Effector memory CD4-positive, alpha-beta T cell (primary cell): Measurements from ENCODE around the gene MAML3.

Experiments
- DNase-seq, 3 donors: peaks; one replicate each; pipeline ENCODE4 v3.0.0-alpha.2; 2020
- H3K27ac ChIP-seq: 2 replicates; pipeline ENCODE4 v1.7.0; 2013; ENCODE audit warnings: mild to moderate bottlenecking, low read length, moderate library complexity; ENCODE audit not compliant: insufficient read depth, poor library complexity, severe bottlenecking
- H3K27me3 ChIP-seq: replicated peaks from 2 replicates; pipeline ENCODE4 v1.7.0; 2013; ENCODE audit warnings: mild to moderate bottlenecking, low read length; ENCODE audit not compliant: insufficient read depth, control insufficient read depth, poor library complexity, severe bottlenecking
- H3K36me3 ChIP-seq: 2 replicates; pipeline ENCODE4 v1.7.0; 2013; ENCODE audit warnings: mild to moderate bottlenecking, low read length, moderate library complexity; ENCODE audit not compliant: control insufficient read depth, insufficient read depth
- H3K4me1 ChIP-seq: 2 replicates; pipeline ENCODE4 v1.7.0; 2013; ENCODE audit warnings: low read length, mild to moderate bottlenecking; ENCODE audit not compliant: control insufficient read depth, insufficient read depth, poor library complexity, severe bottlenecking
- H3K4me3 ChIP-seq: 2 replicates; pipeline ENCODE4 v1.7.0; 2013; ENCODE audit warnings: low read length, low read depth, mild to moderate bottlenecking; ENCODE audit not compliant: insufficient read depth, poor library complexity, severe bottlenecking
- H3K9me3 ChIP-seq: 2 replicates; pipeline ENCODE4 v1.7.0; 2013; ENCODE audit warnings: mild to moderate bottlenecking, low read length, moderate library complexity; ENCODE audit not compliant: control insufficient read depth

Gene MAML3

GRCh38 chr4:139847602-139848001 is 306.4 kb downstream of the MAML3 start:
- Histone ChIP-seq H3K36me3 (no peaks in the 10 kb centered on the region), H3K27me3 (no peaks in the 10 kb centered on the region), H3K9me3 (no peaks in the 10 kb centered on the region), H3K27ac (no peak overlapping the region), H3K4me1 (no peaks in the 10 kb centered on the region), H3K4me3 (no peak overlapping the region)
- DNase-seq, result no peak

- no peaks in the 10 kb centered on the region for H3K4me1 ChIP-seq
- no peaks in the 10 kb centered on the region for H3K36me3 ChIP-seq
Observed at GRCh38 chr4:139846766-139847165, 307.2 kb downstream of the MAML3 start.

GRCh38 chr4:139845453-139846093 is 308.4 kb downstream of the MAML3 start:
- H3K4me3 ChIP-seq, result no peak overlapping the region
- no peaks in the 10 kb centered on the region for H3K4me1 ChIP-seq
- no peaks in the 10 kb centered on the region for H3K9me3 ChIP-seq
- no peaks in the 10 kb centered on the region for H3K27me3 ChIP-seq
- no peaks in the 10 kb centered on the region for H3K36me3 ChIP-seq
- DNase-seq, result no peak
- H3K27ac ChIP-seq, result no peak overlapping the region

More at GRCh38 chr4:139846766-139847165, 307.2 kb downstream of the MAML3 start:
- H3K4me3 ChIP-seq, result no peak overlapping the region
- H3K27me3 ChIP-seq, result no peaks in the 10 kb centered on the region
- no peak overlapping the region for H3K27ac ChIP-seq
- no peak for DNase-seq
- H3K9me3 ChIP-seq, result no peaks in the 10 kb centered on the region

- Histone ChIP-seq H3K27ac (no peak overlapping the region), H3K9me3 (no peaks in the 10 kb centered on the region), H3K27me3 (no peaks in the 10 kb centered on the region), H3K36me3 (no peaks in the 10 kb centered on the region), H3K4me3 (no peak overlapping the region), H3K4me1 (no peaks in the 10 kb centered on the region)
- no peak for DNase-seq
Observed at GRCh38 chr4:139844459-139845036, 309.4 kb downstream of the MAML3 start.

GRCh38 chr4:139844057-139844456 is 309.9 kb downstream of the MAML3 start:
- Histone ChIP-seq H3K27ac (no peak overlapping the region), H3K27me3 (no peaks in the 10 kb centered on the region), H3K4me3 (no peak overlapping the region), H3K36me3 (no peaks in the 10 kb centered on the region), H3K9me3 (no peaks in the 10 kb centered on the region), H3K4me1 (no peaks in the 10 kb centered on the region)
- DNase-seq, result no peak

GRCh38 chr4:139843641-139844040 is 310.3 kb downstream of the MAML3 start:
- H3K4me3 ChIP-seq, result no peak overlapping the region
- no peaks in the 10 kb centered on the region for H3K27me3 ChIP-seq
- no peak overlapping the region for H3K27ac ChIP-seq
- H3K9me3 ChIP-seq, result no peaks in the 10 kb centered on the region
- H3K4me1 ChIP-seq, result no peaks in the 10 kb centered on the region
- H3K36me3 ChIP-seq, result no peaks in the 10 kb centered on the region
- no peak for DNase-seq

- no peak for DNase-seq
- no peak overlapping the region for H3K4me3 ChIP-seq
- no peak overlapping the region for H3K27ac ChIP-seq
- no peaks in the 10 kb centered on the region for H3K36me3 ChIP-seq
- no peaks in the 10 kb centered on the region for H3K4me1 ChIP-seq
- no peaks in the 10 kb centered on the region for H3K27me3 ChIP-seq
- no peaks in the 10 kb centered on the region for H3K9me3 ChIP-seq
Observed at GRCh38 chr4:139841464-139842195, 312.4 kb downstream of the MAML3 start.

- no peaks in the 10 kb centered on the region for H3K27me3 ChIP-seq
- H3K27ac ChIP-seq, result no peak overlapping the region
- no peaks in the 10 kb centered on the region for H3K9me3 ChIP-seq
- no peaks in the 10 kb centered on the region for H3K36me3 ChIP-seq
- no peak for DNase-seq
- no peak overlapping the region for H3K4me3 ChIP-seq
- H3K4me1 ChIP-seq, result no peaks in the 10 kb centered on the region
Observed at GRCh38 chr4:139840773-139841172, 313.2 kb downstream of the MAML3 start.

- no peaks in the 10 kb centered on the region for H3K27me3 ChIP-seq
- no peak overlapping the region for H3K27ac ChIP-seq
Observed at GRCh38 chr4:139839403-139840031, 314.5 kb downstream of the MAML3 start.

GRCh38 chr4:139838811-139839210 is 315.2 kb downstream of the MAML3 start:
- H3K9me3 ChIP-seq, result no peaks in the 10 kb centered on the region
- no peak overlapping the region for H3K27ac ChIP-seq
- no peak for DNase-seq
- H3K4me1 ChIP-seq, result no peaks in the 10 kb centered on the region
- H3K36me3 ChIP-seq, result no peaks in the 10 kb centered on the region
- H3K4me3 ChIP-seq, result no peak overlapping the region
- no peaks in the 10 kb centered on the region for H3K27me3 ChIP-seq

More at GRCh38 chr4:139839403-139840031, 314.5 kb downstream of the MAML3 start:
- Histone ChIP-seq H3K36me3 (no peaks in the 10 kb centered on the region), H3K4me1 (no peaks in the 10 kb centered on the region), H3K4me3 (no peak overlapping the region), H3K9me3 (no peaks in the 10 kb centered on the region)
- no peak for DNase-seq
